GM19438 (cell line): Measurements from ENCODE around the gene MAML3.

ENCODE experiments used
- ATAC-seq: cut with Tn5 transposase; IDR thresholded peaks from one replicate; pipeline ENCODE4 v1.9.1; 2021; ENCODE audit warnings: low read depth; ENCODE audit not compliant: unreplicated experiment

The MAML3 gene

GRCh38 chr4:140049024-140049848, 104.7 kb downstream of the MAML3 start:
- ATAC-seq: no peak

- ATAC-seq: no peak
Observed at GRCh38 chr4:140048419-140048995, 105.5 kb downstream of the MAML3 start.

GRCh38 chr4:140047786-140048185, 106.2 kb downstream of the MAML3 start:
- no peak for ATAC-seq

- ATAC-seq: no peak
Observed at GRCh38 chr4:140047017-140047640, 106.9 kb downstream of the MAML3 start.

- ATAC-seq: no peak
Observed at GRCh38 chr4:140046543-140046942, 107.4 kb downstream of the MAML3 start.

GRCh38 chr4:140046016-140046415, 108.0 kb downstream of the MAML3 start:
- no peak for ATAC-seq

- ATAC-seq: no peak
Observed at GRCh38 chr4:140044337-140044902, 109.6 kb downstream of the MAML3 start.

- ATAC-seq: no peak
Observed at GRCh38 chr4:140042634-140043033, 111.3 kb downstream of the MAML3 start.

GRCh38 chr4:140038031-140038533, 115.9 kb downstream of the MAML3 start:
- ATAC-seq: no peak

- no peak for ATAC-seq
Observed at GRCh38 chr4:140037353-140038030, 116.5 kb downstream of the MAML3 start.

GRCh38 chr4:140031706-140032105, 122.3 kb downstream of the MAML3 start:
- ATAC-seq: no peak

- ATAC-seq: no peak
Observed at GRCh38 chr4:140031061-140031460, 122.9 kb downstream of the MAML3 start.

GRCh38 chr4:140028676-140029517, 125.1 kb downstream of the MAML3 start:
- ATAC-seq: no peak

GRCh38 chr4:140028101-140028500, 125.9 kb downstream of the MAML3 start:
- ATAC-seq: no peak

- no peak for ATAC-seq
Observed at GRCh38 chr4:140027101-140027500, 126.9 kb downstream of the MAML3 start.

GRCh38 chr4:140025470-140025869, 128.5 kb downstream of the MAML3 start:
- no peak for ATAC-seq

- no peak for ATAC-seq
Observed at GRCh38 chr4:140020457-140021361, 133.3 kb downstream of the MAML3 start.

GRCh38 chr4:140019619-140020347, 134.2 kb downstream of the MAML3 start:
- no peak for ATAC-seq
